T-helper 9 cell (primary cell): ENCODE data around the gene BLOC1S4.

Source experiments
- DNase-seq: peaks from one replicate; pipeline ENCODE4 v3.0.0-alpha.2; 2020

BLOC1S4 gene

DNA sequence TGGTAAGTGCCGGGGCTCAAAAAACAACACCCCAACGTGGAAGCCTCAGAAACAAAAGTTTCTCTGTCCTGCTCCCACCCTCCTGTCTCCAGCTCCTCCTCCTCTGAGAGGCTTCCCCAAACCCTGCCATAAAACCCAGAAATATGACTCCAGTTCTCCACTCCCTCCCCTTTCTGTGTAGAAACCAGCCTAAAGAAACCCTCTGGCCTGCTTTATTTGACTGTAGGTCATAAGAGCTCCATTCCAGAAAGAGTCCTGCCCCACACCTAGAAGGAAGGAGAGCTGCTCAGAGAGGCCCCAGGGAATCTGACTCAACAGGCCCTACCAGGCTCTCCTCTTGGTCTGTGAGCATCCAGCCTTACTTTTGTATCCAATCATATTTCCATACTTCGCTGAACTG is 23.2 kb upstream of the BLOC1S4 start:
- no peak for DNase-seq

DNA sequence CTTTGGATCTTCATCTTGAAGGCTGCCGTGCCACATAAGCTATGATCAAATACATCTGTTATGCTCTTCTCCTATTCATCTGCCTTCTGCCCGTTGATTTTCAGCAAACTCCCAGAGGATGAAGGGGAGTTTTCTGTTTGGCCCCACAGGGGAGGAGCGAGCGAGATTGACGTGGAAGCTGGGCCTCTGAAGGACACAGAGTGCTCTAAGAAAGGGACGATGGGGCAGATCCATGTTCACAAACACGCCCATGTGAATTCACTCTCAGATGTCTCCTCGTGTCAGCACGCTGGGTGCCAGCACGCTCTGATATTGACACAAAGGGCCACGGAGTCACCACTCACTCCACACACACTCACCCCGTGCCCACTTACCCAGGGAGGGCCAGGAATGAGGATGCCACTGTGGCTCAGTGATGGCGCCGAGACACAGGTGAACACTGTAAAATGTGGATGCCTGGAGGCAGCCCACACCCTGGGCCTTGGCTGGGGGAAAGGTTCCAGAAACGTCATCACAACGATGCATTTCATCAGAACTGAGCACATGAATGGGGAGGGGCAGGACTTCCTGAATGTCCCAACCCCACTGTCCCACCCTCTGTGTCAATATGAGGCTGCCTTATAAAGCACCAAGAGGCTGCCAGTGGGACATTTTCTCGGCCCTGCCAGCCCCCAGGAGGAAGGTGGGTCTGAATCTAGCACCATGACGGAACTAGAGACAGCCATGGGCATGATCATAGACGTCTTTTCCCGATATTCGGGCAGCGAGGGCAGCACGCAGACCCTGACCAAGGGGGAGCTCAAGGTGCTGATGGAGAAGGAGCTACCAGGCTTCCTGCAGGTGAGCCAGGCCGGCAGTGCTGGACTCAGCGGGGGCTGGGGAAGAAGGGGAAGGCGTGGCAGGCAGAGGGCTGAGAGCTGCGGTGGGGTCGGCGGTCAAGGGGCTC is 22.5 kb upstream of the BLOC1S4 start, which contains the start of gene S100P:
Gene S100P (plus strand): TSS at position 648 of the 946 bp plus-strand sequence. CDS start 55 bp downstream, at position 703.
- DNase-seq = no peak

DNA sequence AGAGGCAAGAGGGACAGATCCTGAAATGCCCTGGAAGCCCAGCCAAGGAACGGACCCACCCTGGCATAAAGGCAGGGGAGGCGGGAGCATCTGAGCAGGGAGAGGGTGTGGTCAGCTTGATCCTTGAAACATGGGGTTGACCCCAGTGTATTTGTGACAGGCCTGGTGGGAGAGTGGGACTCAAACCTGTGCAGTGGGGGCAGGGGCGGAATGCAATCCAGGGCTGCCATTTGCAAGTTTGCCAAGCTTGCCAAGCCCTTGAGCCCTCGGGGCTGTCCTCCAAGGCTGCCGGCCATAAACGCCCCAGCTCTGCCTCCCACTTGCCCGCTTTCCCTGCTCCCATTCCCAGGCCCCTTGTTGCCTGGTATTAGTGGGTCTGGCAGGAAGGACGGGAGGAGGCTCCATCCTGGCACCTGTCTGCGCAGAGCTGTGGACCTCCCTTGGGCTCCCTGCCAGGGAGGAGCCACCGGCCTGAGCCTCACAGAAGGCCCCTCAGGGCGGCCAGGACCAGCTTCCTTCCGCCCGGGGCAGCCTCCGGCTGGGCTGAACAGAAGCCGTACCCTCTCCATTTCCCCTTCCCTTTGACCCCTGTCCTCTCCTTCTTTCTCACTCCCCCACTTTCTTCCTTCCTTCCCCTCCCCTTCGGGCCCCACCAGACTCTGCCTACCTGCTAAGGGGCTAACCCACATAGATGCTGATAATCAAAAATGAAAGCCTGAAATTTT is 21.6 kb upstream of the BLOC1S4 start:
- DNase-seq = no peak

DNA sequence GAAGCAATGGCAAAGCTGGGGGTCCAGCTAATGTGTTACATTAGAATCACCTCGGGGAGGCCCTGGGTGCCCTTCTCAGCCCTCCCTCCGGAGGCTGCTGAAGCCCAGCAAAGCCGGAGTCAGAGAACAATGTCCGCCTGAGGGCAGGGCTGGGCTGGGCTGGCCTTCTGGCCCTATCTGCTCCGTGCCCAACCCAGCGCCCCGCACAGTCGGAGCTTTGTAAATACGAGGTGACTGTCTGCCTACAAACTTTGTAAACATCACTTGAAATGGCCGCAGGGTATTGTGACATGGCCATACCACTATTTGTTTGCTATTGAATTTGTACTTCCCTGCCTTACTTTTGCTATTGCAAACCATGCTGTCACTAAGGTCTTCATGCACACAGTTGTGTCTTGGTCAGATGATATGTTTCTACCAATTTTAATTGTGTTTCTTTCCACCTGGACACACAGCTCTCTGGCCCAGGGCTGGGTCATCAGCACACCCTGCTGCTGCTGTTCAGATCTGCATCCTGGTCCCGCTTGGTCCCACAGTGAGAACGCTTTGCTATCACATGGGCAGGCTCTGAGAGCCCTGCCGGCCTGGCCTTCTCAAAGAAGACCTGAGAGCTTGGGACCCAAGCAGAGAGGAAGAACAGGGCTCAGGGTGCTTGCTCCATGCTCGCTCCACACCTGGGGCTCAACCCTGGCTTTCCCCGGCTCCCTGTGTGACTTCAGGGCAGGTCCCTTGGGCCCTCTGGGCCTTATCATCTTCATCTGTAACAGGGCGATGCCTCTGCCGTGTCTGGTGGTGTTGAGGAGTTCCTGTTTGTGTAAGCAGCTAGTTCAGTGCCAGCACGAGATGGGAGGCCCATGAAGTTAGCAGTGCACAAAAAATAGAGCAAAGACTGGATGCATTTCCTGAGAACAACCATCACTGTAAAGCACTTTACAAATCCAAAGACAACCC is 20.0 kb upstream of the BLOC1S4 start:
- peak; percentile 54 for DNase-seq

DNA sequence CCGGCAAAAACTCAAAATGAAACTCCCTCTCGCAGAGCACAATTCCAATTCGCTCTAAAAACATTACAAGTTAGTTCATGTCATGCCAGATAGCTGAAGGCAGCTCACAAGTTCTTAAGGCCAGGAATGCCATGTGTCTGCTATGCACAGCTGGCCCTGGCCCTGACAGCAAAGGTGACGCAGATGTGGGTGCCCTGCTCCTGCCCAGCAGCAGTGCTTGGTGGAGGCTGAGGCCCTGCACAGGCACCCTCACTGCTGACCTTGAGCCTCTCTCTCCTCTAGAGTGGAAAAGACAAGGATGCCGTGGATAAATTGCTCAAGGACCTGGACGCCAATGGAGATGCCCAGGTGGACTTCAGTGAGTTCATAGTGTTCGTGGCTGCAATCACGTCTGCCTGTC is 19.4 kb upstream of the BLOC1S4 start:
- no peak for DNase-seq

DNA sequence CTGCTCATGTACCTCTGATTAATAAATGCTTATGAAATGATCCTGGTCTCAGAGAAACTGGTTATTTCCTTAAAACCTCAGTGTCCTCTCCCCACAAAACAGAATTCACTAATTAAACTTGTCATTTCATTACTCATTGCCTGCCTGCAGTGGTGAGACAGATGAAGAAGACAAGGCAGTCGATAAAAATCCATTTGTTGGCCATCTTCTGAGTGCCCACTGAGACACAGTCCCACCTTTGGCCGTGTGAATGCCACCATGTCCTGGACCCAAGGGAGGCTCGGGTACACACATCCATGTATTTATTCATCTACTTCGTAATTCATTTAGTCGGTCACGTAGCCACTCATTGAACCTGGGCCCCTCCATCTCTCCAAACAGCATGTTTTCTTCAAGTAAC is 18.8 kb upstream of the BLOC1S4 start:
- no peak for DNase-seq

DNA sequence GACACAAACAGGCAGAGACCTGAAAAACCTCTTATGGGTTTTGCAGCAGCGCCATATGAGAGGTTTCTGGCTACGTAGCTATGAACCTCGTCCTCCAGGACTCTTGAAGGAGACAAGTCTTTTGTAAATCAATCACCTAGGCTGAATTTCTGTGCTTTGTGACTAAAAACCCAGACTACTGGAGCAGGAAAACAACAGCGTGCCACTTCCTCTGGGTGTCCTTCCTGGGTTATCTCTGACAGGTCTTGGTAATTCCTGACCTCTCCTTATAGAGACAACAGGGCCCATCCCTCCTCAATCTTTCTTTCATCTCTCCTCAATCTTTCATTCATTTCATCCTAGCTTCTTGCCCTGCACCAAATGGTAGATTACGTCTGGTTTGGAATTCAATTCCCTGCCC is 16.6 kb upstream of the BLOC1S4 start:
- DNase-seq = no peak

DNA sequence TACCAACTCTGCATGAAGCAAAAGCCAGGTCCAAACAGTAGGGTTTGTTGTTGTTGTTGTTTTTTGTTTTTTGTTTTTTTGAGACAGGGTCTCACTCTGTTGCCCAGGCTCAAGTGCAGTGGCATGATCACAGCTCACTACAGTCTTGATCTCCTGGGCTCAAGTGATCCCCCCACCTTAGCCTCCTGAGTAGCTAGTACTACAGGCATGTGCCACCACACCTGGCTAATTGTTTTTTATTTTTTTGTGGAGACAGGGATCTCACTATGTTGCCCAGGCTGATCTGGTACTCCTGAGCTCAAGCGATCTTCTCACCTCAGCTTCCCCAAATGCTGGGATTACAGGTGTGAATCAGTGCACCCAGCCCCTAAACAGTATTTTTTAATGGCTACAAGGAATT is 16.1 kb upstream of the BLOC1S4 start:
- DNase-seq = no peak

DNA sequence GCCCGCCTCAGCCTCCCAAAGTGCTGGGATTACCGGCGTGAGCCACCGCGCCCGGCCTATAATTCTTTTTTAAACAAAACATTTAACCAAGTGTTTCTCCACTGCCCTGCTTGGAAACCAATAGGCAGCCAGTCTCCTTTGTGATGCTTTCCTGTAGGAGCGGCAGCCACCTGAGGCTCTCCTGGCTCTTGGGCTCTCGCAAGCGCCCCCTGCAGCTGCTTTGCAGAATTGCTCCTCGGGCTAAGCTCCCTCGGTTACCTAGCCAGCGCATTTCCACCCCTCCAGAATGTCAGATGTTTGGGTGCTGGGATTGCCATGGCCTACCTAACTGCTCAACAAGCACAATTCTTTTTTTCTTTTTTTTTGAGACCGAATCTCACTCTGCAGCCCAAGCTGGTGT is 14.6 kb upstream of the BLOC1S4 start:
- DNase-seq = peak; percentile 38

DNA sequence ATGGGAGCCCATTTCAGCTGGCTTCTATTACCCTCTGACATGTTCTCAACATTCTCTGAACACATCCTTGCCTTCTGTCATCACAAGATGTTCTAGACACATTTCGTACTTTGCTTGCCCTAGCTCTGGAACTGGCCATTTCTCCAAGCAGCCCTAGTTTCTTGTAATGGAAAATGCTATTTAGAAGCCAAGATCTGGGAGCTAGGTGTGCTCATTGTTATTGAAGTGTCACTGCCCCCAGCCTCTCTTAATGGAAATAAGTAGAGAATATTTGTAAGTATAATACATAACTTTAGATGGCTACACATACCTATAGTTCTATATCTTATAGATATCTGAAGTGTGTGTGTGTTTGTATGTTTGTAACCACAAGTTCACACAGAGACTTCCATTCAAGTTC is 13.2 kb upstream of the BLOC1S4 start:
- no peak for DNase-seq

DNA sequence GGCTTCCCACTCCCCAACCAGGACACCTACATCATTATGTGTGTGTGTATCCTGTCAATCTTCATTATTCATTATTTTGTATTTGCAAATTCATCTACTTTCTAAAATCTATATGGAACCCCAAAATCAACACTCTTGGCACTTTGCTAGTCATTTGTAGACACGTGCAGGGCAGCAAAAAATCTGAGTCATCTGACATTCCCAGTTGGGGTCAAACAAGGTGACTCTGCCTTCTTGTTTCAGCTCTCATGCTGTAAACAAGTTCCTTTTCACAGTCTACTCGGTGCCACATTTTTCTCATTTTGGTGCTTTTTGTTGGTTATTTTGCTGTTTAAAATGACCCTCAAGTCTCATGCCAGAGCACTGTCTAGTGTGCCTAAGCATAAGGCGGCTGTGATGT is 12.2 kb upstream of the BLOC1S4 start:
- no peak for DNase-seq

DNA sequence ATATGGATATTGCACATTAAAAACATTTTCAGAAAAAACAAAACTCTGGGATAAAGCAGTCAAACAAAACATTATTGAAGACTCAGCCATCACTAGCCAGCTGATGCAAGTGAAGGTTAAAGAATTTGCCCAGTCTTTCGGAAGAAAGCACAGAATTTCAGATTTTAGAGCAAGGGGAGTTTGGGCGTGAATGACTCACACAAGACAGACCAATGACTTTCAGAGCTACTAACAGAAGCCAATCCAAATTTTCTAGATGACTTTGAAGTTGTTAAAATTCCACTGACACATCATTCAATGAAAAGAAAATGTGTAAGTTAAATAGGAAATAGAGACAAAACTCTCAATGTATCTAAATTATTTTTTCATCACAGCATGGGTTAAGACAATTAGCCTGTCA is 10.3 kb upstream of the BLOC1S4 start:
- no peak for DNase-seq

DNA sequence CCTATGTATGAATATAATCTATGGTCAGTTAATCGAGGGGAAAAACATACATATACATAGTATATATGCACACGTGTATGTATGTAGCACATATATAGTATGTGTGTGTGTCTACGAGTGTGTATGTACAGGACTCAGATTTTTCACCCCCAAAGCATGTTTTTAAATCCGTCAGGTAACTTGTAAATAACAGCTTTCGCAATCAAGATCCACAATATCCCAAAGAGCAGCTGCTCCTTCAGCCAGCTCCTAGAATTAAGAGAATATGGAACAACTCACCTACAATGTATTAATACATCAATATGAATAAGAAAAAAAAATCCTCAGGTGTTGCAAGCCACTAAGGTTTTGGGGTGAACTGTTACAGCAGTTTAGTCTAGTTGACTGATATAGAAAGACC is 9.8 kb upstream of the BLOC1S4 start:
- no peak for DNase-seq

DNA sequence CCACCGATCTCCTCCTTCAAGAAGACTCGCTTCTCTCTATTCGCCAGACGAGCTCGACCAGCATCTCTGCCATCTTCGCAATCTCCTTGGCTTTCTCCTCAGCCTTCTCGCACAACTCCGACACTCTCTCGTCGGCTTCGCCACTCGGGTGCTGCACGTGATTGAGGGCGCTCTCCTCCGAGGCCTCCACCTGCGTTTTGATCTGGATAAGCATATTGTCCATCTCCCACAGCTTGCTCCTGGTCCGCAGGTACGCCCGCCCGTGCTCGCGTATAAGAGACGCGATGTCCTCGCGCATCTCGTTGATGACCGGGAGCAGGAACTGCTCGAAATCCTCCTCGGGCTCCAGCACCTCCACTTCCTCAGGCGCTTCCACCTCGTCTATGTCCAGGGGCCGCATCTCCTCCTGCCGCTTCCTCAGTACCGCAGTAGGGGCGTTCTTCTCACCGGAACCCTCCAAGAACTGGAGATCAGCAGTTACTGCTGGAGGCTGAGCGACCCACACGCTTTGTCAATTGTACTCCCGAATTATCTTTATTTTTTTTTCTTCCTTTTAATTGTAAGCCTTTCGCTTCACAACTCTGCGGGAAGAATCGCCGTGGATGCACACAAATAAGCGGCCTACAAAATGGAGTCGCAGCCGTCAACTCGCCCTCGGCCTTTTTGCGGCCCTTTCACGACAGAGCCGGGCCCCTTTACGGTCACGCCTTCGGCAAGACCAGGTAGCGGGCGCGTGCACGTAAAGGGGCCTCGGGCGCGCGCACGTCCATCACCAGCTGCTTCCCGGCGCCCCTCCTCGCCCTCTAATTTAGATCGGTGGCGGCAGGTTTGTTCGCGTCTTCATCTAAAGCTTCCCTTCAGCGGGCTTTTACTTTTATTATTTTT is 6.5 kb upstream of the BLOC1S4 start, which contains the start of gene MRFAP1L1:
Gene MRFAP1L1 (minus strand): TSS at position 636 of the 885 bp plus-strand sequence. CDS start 236 bp downstream, at position 400.
- peak; percentile 96 for DNase-seq

DNA sequence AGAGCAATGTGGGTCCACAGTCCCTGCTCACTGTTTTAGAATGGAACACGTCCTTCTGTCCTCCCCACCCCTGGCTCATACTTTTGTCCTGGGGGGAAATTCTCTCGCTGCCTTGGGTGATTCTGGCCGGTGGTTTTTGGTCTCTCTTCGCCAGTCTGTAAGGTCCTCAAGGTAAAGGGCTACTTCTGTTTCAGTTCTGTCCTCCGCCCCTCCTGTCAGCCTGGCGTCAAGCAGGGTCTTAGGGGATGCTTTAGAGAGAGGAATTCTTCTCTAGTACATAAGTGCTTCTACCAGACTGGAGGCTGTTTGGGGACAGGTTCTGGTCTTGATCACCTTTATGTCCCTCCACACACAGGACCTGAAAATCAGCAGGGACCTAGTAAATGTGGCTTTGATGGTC is 5.7 kb upstream of the BLOC1S4 start:
- DNase-seq = no peak

DNA sequence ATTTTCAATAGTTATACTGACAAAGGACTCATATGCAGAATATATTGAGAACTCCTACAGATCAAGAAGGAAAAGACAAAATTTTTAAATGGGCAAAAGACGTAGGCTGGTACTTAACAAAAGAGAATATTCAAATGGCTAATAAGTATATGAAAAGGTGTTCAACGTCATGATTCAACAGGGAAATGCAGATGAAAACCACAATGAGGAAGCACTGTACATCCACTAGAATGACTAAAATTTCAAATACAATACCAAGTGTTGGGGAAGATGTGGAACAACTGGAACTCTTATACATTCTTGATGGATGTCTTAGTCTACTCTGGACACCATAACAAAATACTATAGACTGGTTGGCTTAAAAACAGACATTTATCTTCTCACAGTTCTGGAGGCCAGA is 5.0 kb upstream of the BLOC1S4 start:
- no peak for DNase-seq

DNA sequence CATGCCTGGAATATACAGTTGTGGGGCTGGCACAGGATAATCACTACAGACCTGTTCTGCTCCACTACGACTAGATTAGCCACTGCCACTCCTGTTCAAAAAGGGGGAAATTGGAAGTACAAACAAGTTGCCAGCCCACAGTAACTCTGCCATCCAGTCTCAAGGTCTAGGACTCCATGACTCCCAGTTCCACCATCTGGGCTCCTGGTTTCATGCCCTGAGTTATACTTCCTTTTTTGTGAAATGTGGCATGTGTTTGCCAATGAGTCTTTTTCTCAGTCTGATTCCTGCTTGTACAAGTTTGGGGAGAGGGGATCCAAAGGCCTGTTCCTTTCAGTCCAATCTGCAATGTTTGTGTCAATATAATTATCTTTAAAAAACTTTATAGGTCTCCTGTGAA is 1.0 kb upstream of the BLOC1S4 start:
- no peak for DNase-seq

DNA sequence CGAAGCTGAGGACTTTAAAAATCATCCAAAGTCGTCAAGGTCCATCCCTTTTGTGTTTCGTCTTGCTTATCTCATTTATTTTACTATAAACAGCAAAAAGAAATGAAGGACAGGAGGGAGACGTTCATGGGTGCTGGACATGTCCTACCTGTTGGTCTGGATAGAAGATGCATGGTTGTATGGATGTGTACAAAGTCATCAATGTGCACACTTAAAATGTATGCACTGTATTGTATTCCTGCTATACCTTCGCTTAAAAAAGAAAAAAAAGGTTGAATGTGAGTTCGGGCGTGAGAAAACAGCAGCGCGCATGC is 313 bp upstream of the BLOC1S4 start:
- DNase-seq = no peak

DNA sequence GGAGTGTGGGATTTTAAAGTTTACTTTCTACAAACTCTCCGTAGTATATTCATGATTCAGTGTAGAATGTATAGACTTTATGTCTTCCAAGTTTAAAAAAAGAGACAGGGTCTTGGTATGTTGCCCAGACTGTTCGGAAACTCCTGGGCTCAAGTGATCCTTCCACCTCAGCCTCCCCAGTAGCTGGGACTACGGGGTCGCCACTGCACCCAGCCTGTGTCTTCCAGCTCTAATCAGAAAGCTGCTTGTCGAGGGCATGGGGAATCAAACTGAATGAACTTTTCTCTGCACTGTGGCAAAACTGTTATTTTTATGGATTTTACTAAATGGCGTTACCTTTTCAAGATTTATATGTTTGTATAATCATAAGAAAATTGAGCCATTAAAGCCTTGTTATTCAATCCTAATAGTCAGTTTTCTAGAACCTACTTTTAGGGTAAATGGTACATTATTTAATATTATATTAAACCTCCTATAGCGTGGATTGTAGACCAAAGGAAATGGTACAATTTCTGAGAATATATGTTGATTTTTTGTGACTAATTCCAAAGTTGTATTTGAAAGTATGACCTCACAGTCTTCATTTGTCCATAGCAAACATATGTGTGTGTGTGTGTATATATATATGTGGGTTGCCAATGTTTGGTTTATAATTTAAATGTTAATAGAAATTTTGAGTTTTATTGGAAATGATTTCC is 1.1 kb downstream of the BLOC1S4 start:
- DNase-seq = no peak

DNA sequence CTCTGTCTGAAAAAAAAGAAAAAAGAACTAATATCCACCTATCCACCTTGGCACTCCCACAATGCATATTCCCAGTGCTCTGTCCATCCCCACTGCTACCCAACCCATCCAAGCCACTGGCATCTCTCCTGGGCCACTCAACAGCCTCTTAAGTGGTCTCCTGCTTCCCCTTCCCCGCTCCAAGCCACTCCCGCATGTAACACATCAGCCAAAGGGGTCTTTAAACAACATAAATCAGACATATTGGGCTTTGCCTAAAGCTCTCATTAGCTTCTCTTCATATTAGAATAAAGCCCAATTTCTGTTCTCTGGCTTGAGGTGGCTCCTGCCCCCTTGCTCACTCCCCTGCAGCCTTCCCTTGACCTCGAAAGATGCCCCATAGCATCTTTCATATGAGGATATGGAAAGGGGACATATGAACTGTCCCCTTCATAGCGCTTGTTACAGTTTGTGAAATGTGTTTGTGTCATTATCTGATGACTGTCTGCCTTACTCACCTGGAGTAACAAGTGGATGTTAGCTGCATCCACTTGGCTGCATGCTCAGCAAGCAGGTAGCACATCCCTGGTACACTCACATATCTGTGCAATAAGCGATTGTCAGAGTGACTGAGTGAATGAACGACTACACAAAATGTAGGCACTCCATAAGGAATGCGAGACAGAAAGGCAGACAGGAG is 3.1 kb downstream of the BLOC1S4 start:
- DNase-seq = no peak
